Endodermal cell (in vitro differentiated cells): ENCODE measurements around the gene ZBED3. TPM values are rescaled to one million over a fixed set of nuclear protein-coding genes. Genes with fewer than 3 reads are reported as not detected.

Experiments used
- DNase-seq: peaks from one replicate; pipeline ENCODE4 v3.0.0-alpha.2; 2017
- H3K27ac ChIP-seq: 2 replicates; pipeline ENCODE4 v1.5.1; 2013; ENCODE audit warnings: mild to moderate bottlenecking, low read depth, low read length, moderate library complexity
- H3K27me3 ChIP-seq: 2 replicates; pipeline ENCODE4 v1.6.1; 2013; ENCODE audit warnings: mild to moderate bottlenecking, low read length, moderate library complexity; ENCODE audit not compliant: insufficient read depth, control insufficient read depth, poor library complexity, severe bottlenecking
- H3K36me3 ChIP-seq: 2 replicates; pipeline ENCODE4 v1.7.0; 2013; ENCODE audit warnings: mild to moderate bottlenecking, low read length, moderate library complexity; ENCODE audit not compliant: control insufficient read depth, insufficient read depth
- H3K4me1 ChIP-seq: one replicate; pipeline ENCODE4 v1.7.0; 2013; ENCODE audit warnings: low read length; ENCODE audit not compliant: control insufficient read depth, insufficient read depth
- H3K4me3 ChIP-seq: 2 replicates; pipeline ENCODE4 v1.5.1; 2013; ENCODE audit warnings: mild to moderate bottlenecking, low read length, moderate library complexity
- H3K9ac ChIP-seq: 2 replicates; pipeline ENCODE4 v1.6.1; 2013; ENCODE audit warnings: mild to moderate bottlenecking, low read length, moderate library complexity; ENCODE audit not compliant: poor library complexity, severe bottlenecking; ENCODE audit errors: extremely low read depth
- H3K9me3 ChIP-seq: 2 replicates; pipeline ENCODE4 v1.6.1; 2013; ENCODE audit warnings: mild to moderate bottlenecking, low read length, moderate library complexity; ENCODE audit not compliant: control insufficient read depth
- H3K27ac Mint-ChIP-seq: 2 replicates; pipeline ENCODE4 v1.8.0; 2020; ENCODE audit warnings: mixed read lengths
- H3K27me3 Mint-ChIP-seq: 2 replicates; pipeline ENCODE4 v1.8.0; 2021; ENCODE audit warnings: mild to moderate bottlenecking, mixed read lengths; ENCODE audit not compliant: insufficient read depth
- H3K36me3 Mint-ChIP-seq: 2 replicates; pipeline ENCODE4 v1.8.0; 2020; ENCODE audit warnings: low read depth, mixed read lengths
- H3K4me1 Mint-ChIP-seq: 2 replicates; pipeline ENCODE4 v1.8.0; 2020; ENCODE audit warnings: mixed read lengths
- H3K4me3 Mint-ChIP-seq: 2 replicates; pipeline ENCODE4 v1.8.0; 2020; ENCODE audit warnings: mild to moderate bottlenecking, moderate library complexity, mixed read lengths
- H3K9me3 Mint-ChIP-seq: 2 replicates; pipeline ENCODE4 v1.8.0; 2020; ENCODE audit warnings: mild to moderate bottlenecking, mixed read lengths
- CTCF ChIP-seq: fragments of 200-600 bp; sonication (generic); conservative IDR thresholded peaks from 2 replicates; pipeline ENCODE4 v1.5.0; 2021; ENCODE audit warnings: antibody characterized with exemption, mild to moderate bottlenecking
- WGBS, 2 experiments: methylation state at CpG; one replicate each; pipeline versions ENCODE4 v1.1.5 to v1.1.7; 2013; ENCODE audit warnings: missing lambda C conversion rate in 2 of 2, mixed read lengths in 1 of 2; ENCODE audit not compliant: insufficient coverage in 1 of 2, insufficient read length in 1 of 2; 5-methylcytosine and 5-hydroxymethylcytosine counted together
- total RNA-seq, 2 donors: library from RNA; stranded (reverse); fragmentation: NEBNext Ultra II Directional in 1 of 2; extraction: Animal tissue kit (Norgen Biotek cat#: 25700) in 1 of 2; gene quantifications; 2 replicates in 1 of 2; 3 replicates in 1 of 2; pipeline ENCODE4 v1.2.1, GENCODE V29; 2021

Gene ZBED3
- total RNA-seq, 2 donors from 2014 or later, result 5.3 to 5.6 TPM

GRCh38 chr5:77033338-77033737 lies 53.7 kb downstream of the ZBED3 start:
- WGBS, 2 experiments, result 94 to 96% methylated on average over 2 to 5 of the region's 5 CpGs
- H3K4me1 Mint-ChIP-seq, result peaks cover 5% of the 10 kb centered on the region

GRCh38 chr5:77032635-77033034 lies 54.5 kb downstream of the ZBED3 start:
- 86 to 100% methylated on average over 2 to 3 of the region's 4 CpGs for WGBS, 2 experiments
- Histone ChIP-seq H3K27me3 (no peaks in the 10 kb centered on the region), H3K27ac (no peak overlapping the region), H3K4me3 (no peak overlapping the region), H3K36me3 (peaks cover 33% of the 10 kb centered on the region), H3K9ac (no peak overlapping the region), H3K4me1 (peaks cover 5% of the 10 kb centered on the region), H3K9me3 (peaks cover 19% of the 10 kb centered on the region)
- no peak for TF ChIP-seq CTCF
- peaks cover 27% of the 10 kb centered on the region for H3K9me3 Mint-ChIP-seq
- peaks cover 25% of the 10 kb centered on the region for H3K36me3 Mint-ChIP-seq
- H3K4me1 Mint-ChIP-seq, result peaks cover 5% of the 10 kb centered on the region
- no peak overlapping the region for H3K27ac Mint-ChIP-seq
- no peak for DNase-seq
- H3K4me3 Mint-ChIP-seq, result no peak overlapping the region
- H3K27me3 Mint-ChIP-seq, result peaks cover 12% of the 10 kb centered on the region

More at GRCh38 chr5:77033338-77033737, 53.7 kb downstream of the ZBED3 start:
- H3K9me3 Mint-ChIP-seq, result peaks cover 21% of the 10 kb centered on the region
- TF ChIP-seq CTCF, result no peak
- Histone ChIP-seq H3K9me3 (peaks cover 17% of the 10 kb centered on the region), H3K27me3 (no peaks in the 10 kb centered on the region), H3K9ac (no peak overlapping the region), H3K4me1 (peaks cover 5% of the 10 kb centered on the region), H3K36me3 (peaks cover 40% of the 10 kb centered on the region), H3K4me3 (no peak overlapping the region), H3K27ac (no peak overlapping the region)
- no peak overlapping the region for H3K27ac Mint-ChIP-seq
- H3K36me3 Mint-ChIP-seq, result peaks cover 30% of the 10 kb centered on the region
- H3K27me3 Mint-ChIP-seq, result peaks cover 11% of the 10 kb centered on the region
- DNase-seq, result no peak
- no peak overlapping the region for H3K4me3 Mint-ChIP-seq

- Histone ChIP-seq H3K4me3 (peak overlapping the region; percentile 78), H3K9ac (no peak overlapping the region), H3K27ac (no peak overlapping the region), H3K9me3 (peaks cover 19% of the 10 kb centered on the region), H3K36me3 (peaks cover 27% of the 10 kb centered on the region), H3K4me1 (peaks cover 5% of the 10 kb centered on the region), H3K27me3 (peaks cover 5% of the 10 kb centered on the region)
- no peak overlapping the region for H3K27ac Mint-ChIP-seq
- DNase-seq, result no peak
- peaks cover 21% of the 10 kb centered on the region for H3K36me3 Mint-ChIP-seq
- peaks cover 27% of the 10 kb centered on the region for H3K9me3 Mint-ChIP-seq
- no peak for TF ChIP-seq CTCF
- peaks cover 5% of the 10 kb centered on the region for H3K4me1 Mint-ChIP-seq
- H3K27me3 Mint-ChIP-seq, result peaks cover 16% of the 10 kb centered on the region
- 95% methylated on average over 2 to 3 of the region's 3 CpGs for WGBS, 2 experiments
- H3K4me3 Mint-ChIP-seq, result peak overlapping the region; percentile 80
Observed at GRCh38 chr5:77031891-77032290, 55.2 kb downstream of the ZBED3 start.
